ENCODE results near the gene NKX2-1.

DNA sequence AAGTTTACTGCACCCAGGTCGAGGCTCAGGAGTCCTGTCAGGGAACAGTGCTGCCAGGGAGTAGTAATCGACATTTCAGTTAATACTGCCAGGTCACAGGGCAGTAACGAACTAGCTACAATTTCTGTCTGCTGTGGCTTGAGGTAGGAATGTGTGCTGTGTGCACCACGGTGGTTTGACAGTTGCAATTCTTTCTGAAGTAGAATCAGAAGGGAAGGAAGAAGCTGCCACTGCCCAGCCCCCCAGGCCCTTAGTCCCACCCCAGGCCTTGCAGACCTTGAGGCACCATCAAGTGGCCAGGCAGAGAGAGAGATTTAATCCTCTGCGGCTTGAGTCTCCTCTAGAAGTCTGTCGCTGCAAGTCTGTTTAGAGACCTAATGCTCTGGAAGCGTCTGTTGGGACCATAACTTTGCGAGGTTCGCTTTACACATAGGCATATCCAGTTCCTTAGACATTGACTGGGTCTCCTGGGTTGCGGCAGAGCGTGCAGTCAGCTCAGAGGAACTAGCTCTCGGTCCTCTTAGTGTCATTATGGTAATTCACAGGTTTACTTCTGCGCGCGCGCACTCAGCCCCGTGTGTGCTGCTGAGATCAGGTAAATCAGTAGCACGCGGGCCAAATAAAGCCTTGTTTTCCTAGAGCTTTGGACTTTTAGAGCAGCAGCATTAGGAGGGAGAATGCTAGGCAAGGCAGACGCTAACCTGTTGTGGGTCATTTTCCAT lies 9.8 kb downstream of the NKX2-1 start:
- TF ChIP-seq, protein P1, sequence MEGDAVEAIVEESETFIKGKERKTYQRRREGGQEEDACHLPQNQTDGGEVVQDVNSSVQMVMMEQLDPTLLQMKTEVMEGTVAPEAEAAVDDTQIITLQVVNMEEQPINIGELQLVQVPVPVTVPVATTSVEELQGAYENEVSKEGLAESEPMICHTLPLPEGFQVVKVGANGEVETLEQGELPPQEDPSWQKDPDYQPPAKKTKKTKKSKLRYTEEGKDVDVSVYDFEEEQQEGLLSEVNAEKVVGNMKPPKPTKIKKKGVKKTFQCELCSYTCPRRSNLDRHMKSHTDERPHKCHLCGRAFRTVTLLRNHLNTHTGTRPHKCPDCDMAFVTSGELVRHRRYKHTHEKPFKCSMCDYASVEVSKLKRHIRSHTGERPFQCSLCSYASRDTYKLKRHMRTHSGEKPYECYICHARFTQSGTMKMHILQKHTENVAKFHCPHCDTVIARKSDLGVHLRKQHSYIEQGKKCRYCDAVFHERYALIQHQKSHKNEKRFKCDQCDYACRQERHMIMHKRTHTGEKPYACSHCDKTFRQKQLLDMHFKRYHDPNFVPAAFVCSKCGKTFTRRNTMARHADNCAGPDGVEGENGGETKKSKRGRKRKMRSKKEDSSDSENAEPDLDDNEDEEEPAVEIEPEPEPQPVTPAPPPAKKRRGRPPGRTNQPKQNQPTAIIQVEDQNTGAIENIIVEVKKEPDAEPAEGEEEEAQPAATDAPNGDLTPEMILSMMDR (conservative IDR thresholded peaks at IDR 0.05 in 1 of 2, IDR thresholded peaks at IDR 0.05 in 1 of 2; ENCODE audit: extremely low read depth in 1 of 2, insufficient read depth in 1 of 2, low read depth in 1 of 2, low read length in 2 of 2): no peak
- TF ChIP-seq EZH2 (IDR thresholded peaks at IDR 0.05; ENCODE audit: borderline replicate concordance, low read length): peak; percentile 44
